Astrocyte (in vitro differentiated cells and primary cell): Measurements from ENCODE around the gene CIB1. TPM values are rescaled to one million over a fixed set of nuclear protein-coding genes. Genes with fewer than 3 reads are reported as not detected.
A peak's percentile ranks its signal among the peaks of the same experiment; 100 is the strongest.

Source experiments
- DNase-seq: peaks from one replicate; pipeline ENCODE4 v3.0.0-alpha.2; 2010; ENCODE audit warnings: low read depth
- FAIRE-seq: peaks from 2 replicates; lab custom pipeline; 2011; peaks lifted over from hg19 to GRCh38; lab: Jason Lieb, UNC
- H2AFZ ChIP-seq: 2 replicates; pipeline ENCODE4 v1.6.0; 2012; ENCODE audit warnings: low read depth, low read length, inconsistent platforms
- H3K27ac ChIP-seq: 2 replicates; pipeline ENCODE4 v1.5.1; 2011; ENCODE audit warnings: low read depth, low read length, inconsistent platforms
- H3K27me3 ChIP-seq: 2 replicates; pipeline ENCODE4 v1.6.0; 2011; ENCODE audit warnings: low read length, inconsistent platforms; ENCODE audit not compliant: insufficient read depth
- H3K36me3 ChIP-seq: 2 replicates; pipeline ENCODE4 v1.5.1; 2011; ENCODE audit warnings: low read length, inconsistent platforms; ENCODE audit not compliant: insufficient read depth
- H3K4me1 ChIP-seq: 2 replicates; pipeline ENCODE4 v1.5.1; 2011; ENCODE audit warnings: low read length, inconsistent platforms; ENCODE audit not compliant: insufficient read depth
- H3K4me2 ChIP-seq: 2 replicates; pipeline ENCODE4 v1.6.0; 2012; ENCODE audit warnings: low read length, inconsistent platforms
- H3K4me3 ChIP-seq: 2 replicates; pipeline ENCODE4 v1.5.1; 2011; ENCODE audit warnings: low read depth, mild to moderate bottlenecking, low read length, inconsistent platforms; ENCODE audit not compliant: insufficient read depth
- H3K79me2 ChIP-seq: 2 replicates; pipeline ENCODE4 v1.6.0; 2012; ENCODE audit warnings: mild to moderate bottlenecking, low read length, inconsistent platforms; ENCODE audit not compliant: insufficient read depth
- H3K9ac ChIP-seq: 2 replicates; pipeline ENCODE4 v1.6.0; 2012; ENCODE audit warnings: mild to moderate bottlenecking, low read length, inconsistent platforms
- H3K9me3 ChIP-seq: 2 replicates; pipeline ENCODE4 v1.5.1; 2012; ENCODE audit warnings: low read depth, mild to moderate bottlenecking, low read length, inconsistent platforms; ENCODE audit not compliant: insufficient read depth
- H4K20me1 ChIP-seq: 2 replicates; pipeline ENCODE4 v1.6.0; 2012; ENCODE audit warnings: low read length, inconsistent platforms; ENCODE audit not compliant: insufficient read depth
- H3K27ac Mint-ChIP-seq: one replicate; pipeline ENCODE4 v1.8.0; 2021; ENCODE audit warnings: mild to moderate bottlenecking, mixed read lengths; ENCODE audit not compliant: unreplicated experiment
- H3K27me3 Mint-ChIP-seq: one replicate; pipeline ENCODE4 v1.8.0; 2021; ENCODE audit warnings: low read depth, mixed read lengths; ENCODE audit not compliant: unreplicated experiment
- H3K36me3 Mint-ChIP-seq: one replicate; pipeline ENCODE4 v1.8.0; 2021; ENCODE audit warnings: low read depth, mixed read lengths; ENCODE audit not compliant: unreplicated experiment
- H3K4me1 Mint-ChIP-seq: one replicate; pipeline ENCODE4 v1.8.0; 2021; ENCODE audit warnings: low read depth, mixed read lengths; ENCODE audit not compliant: unreplicated experiment
- H3K4me3 Mint-ChIP-seq: one replicate; pipeline ENCODE4 v1.8.0; 2021; ENCODE audit warnings: mild to moderate bottlenecking, moderate library complexity, mixed read lengths; ENCODE audit not compliant: unreplicated experiment
- H3K9me3 Mint-ChIP-seq: one replicate; pipeline ENCODE4 v1.8.0; 2021; ENCODE audit warnings: mild to moderate bottlenecking, mixed read lengths; ENCODE audit not compliant: unreplicated experiment
- EZH2 ChIP-seq: IDR thresholded peaks from 2 replicates; pipeline ENCODE4 v1.6.1; 2012; ENCODE audit warnings: mild to moderate bottlenecking, low read length, inconsistent platforms; ENCODE audit not compliant: insufficient read depth
- total RNA-seq: library from RNA; stranded (reverse); gene quantifications from 2 replicates; pipeline ENCODE4 v1.2.1, GENCODE V29; 2021
- TF ChIP-seq, protein P1 (sequence below): IDR thresholded peaks from 2 replicates; pipeline ENCODE4 v1.5.1; 2011; ENCODE audit warnings: low read depth, mild to moderate bottlenecking, inconsistent platforms, low read length, moderate library complexity; ENCODE audit not compliant: insufficient read depth

CIB1 gene
- total RNA-seq, 1 donor from 2014 or later, result 49.6 TPM

DNA sequence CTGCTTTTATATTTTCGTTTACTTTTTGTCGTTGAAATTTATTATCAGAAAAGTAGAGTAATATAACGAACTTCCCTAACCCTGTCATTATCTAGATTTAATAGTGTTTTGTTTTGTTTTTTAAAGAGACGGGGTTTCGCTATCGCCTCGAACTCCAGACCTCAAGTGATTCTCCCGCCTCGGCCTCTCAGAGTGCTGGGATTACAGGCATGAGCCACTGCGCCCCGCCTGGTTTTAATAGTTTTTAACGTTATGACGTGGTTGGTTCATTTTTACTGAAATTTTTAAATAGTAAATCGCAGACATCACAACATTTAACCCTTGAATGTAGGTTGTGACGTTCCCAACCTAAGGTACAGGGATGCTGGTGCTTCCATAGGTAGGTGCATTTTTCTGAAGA, 32.7 kb upstream of the CIB1 start:
- Mint-ChIP-seq H3K27ac (peak overlapping the region; percentile 94), H3K36me3 (peaks cover 9% of the 10 kb centered on the region), H3K4me3 (peak overlapping the region; percentile 97), H3K27me3 (no peaks in the 10 kb centered on the region), H3K4me1 (peaks cover 16% of the 10 kb centered on the region), H3K9me3 (no peaks in the 10 kb centered on the region)
- DNase-seq (no peak), FAIRE-seq (no peak)
- peaks cover 18% of the 10 kb centered on the region for H3K36me3 ChIP-seq
- H3K27me3 ChIP-seq, result no peaks in the 10 kb centered on the region
- peak overlapping the region; percentile 95 for H2AFZ ChIP-seq
- TF ChIP-seq, protein P1, sequence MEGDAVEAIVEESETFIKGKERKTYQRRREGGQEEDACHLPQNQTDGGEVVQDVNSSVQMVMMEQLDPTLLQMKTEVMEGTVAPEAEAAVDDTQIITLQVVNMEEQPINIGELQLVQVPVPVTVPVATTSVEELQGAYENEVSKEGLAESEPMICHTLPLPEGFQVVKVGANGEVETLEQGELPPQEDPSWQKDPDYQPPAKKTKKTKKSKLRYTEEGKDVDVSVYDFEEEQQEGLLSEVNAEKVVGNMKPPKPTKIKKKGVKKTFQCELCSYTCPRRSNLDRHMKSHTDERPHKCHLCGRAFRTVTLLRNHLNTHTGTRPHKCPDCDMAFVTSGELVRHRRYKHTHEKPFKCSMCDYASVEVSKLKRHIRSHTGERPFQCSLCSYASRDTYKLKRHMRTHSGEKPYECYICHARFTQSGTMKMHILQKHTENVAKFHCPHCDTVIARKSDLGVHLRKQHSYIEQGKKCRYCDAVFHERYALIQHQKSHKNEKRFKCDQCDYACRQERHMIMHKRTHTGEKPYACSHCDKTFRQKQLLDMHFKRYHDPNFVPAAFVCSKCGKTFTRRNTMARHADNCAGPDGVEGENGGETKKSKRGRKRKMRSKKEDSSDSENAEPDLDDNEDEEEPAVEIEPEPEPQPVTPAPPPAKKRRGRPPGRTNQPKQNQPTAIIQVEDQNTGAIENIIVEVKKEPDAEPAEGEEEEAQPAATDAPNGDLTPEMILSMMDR, result no peak
- no peak for TF ChIP-seq EZH2
- H3K9me3 ChIP-seq, result no peaks in the 10 kb centered on the region
- H3K9ac ChIP-seq, result peak overlapping the region; percentile 87
- H4K20me1 ChIP-seq, result peaks cover 47% of the 10 kb centered on the region
- H3K4me1 ChIP-seq, result peaks cover 31% of the 10 kb centered on the region
- peak overlapping the region; percentile 88 for H3K4me2 ChIP-seq
- H3K27ac ChIP-seq, result peak overlapping the region; percentile 87
- H3K79me2 ChIP-seq, result peaks cover 63% of the 10 kb centered on the region
- peak overlapping the region; percentile 88 for H3K4me3 ChIP-seq

DNA sequence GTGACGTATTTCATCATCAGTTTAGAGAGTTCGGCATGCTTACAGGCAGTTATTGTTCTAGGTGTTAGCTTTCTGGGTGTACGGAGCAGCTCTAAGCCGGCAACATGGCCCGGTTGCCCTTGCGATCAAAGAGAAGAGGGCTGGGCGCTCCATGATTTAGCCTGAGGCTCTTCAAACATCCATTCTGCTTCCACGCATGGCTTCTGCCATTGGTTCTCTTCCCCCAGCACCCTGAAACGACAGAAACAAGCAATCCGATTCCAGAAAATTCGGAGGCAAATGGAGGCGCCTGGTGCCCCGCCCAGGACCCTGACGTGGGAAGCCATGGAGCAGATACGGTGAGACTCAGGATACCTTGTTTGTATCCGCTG, 32.3 kb upstream of the CIB1 start:
- Mint-ChIP-seq H3K4me1 (peaks cover 16% of the 10 kb centered on the region), H3K27me3 (no peaks in the 10 kb centered on the region), H3K27ac (peak overlapping the region; percentile 94), H3K4me3 (peak overlapping the region; percentile 97), H3K36me3 (peaks cover 6% of the 10 kb centered on the region), H3K9me3 (no peaks in the 10 kb centered on the region)
- H2AFZ ChIP-seq, result peak overlapping the region; percentile 95
- peaks cover 14% of the 10 kb centered on the region for H3K36me3 ChIP-seq
- TF ChIP-seq, protein P1, result no peak
- no peak for TF ChIP-seq EZH2
- DNase-seq (peak; percentile 29), FAIRE-seq (no peak)
- H3K27me3 ChIP-seq, result no peaks in the 10 kb centered on the region
- H3K9me3 ChIP-seq, result no peaks in the 10 kb centered on the region
- peak overlapping the region; percentile 88 for H3K4me3 ChIP-seq
- H3K79me2 ChIP-seq, result peaks cover 59% of the 10 kb centered on the region
- H3K4me1 ChIP-seq, result peaks cover 31% of the 10 kb centered on the region
- H3K9ac ChIP-seq, result peak overlapping the region; percentile 87
- peak overlapping the region; percentile 88 for H3K4me2 ChIP-seq
- H4K20me1 ChIP-seq, result peaks cover 42% of the 10 kb centered on the region
- peak overlapping the region; percentile 87 for H3K27ac ChIP-seq

DNA sequence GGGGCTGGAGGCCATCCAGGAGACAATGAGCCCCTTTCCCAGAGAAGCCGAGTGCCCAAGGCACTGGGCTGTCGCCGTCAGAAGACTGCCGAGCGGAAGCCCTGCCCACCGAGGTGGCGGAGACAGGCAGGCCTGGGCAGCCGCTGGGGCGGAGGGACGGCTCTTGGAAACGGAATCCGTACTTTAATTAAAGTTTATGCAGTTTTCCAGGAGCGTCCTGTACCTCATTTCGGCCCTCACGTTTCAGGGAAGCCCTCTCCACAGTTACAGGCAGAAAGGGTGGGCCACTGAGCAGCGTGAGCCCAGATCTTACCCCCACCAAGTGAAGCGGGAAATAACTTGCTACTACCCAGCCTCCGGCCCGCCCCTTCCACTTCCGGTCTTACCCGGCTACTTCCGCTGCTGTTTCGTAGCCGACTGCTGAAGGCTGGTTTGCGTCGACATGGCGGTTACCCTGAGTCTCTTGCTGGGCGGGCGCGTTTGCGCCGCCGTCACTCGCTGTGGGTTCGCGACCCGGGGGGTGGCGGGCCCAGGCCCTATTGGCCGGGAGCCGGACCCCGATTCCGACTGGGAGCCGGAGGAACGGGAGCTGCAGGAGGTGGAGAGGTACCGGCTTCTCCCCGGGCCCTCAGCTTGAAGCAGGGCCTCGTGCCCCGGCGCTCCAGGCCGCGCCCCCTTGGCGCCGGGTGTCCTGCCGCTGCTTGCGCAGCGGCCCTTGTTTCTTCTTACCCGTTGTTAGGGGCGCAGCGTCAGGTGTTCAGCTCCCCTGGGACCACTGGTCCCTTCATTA, 31.7 kb upstream of the CIB1 start, which contains the start of gene NGRN:
Gene NGRN (plus strand): TSS at position 402 of the 790 bp plus-strand sequence. CDS start 41 bp downstream, at position 443.
- DNase-seq (peak; percentile 85), FAIRE-seq (no peak)
- no peaks in the 10 kb centered on the region for H3K9me3 ChIP-seq
- Mint-ChIP-seq H3K9me3 (no peaks in the 10 kb centered on the region), H3K27ac (peak within 1 kb of the TSS; percentile 94), H3K36me3 (peaks cover 5% of the 10 kb centered on the region), H3K4me1 (peaks cover 16% of the 10 kb centered on the region), H3K27me3 (no peaks in the 10 kb centered on the region), H3K4me3 (peak within 1 kb of the TSS; percentile 97)
- H3K27me3 ChIP-seq, result no peaks in the 10 kb centered on the region
- no peak for TF ChIP-seq EZH2
- TF ChIP-seq, protein P1, result no peak
- peaks cover 8% of the 10 kb centered on the region for H3K36me3 ChIP-seq
- H3K9ac ChIP-seq, result peak within 1 kb of the TSS; percentile 87
- peak within 1 kb of the TSS; percentile 95 for H2AFZ ChIP-seq
- H3K4me1 ChIP-seq, result peaks cover 31% of the 10 kb centered on the region
- peak within 1 kb of the TSS; percentile 87 for H3K27ac ChIP-seq
- peaks cover 36% of the 10 kb centered on the region for H4K20me1 ChIP-seq
- H3K4me3 ChIP-seq, result peak within 1 kb of the TSS; percentile 88
- peaks cover 53% of the 10 kb centered on the region for H3K79me2 ChIP-seq
- peak within 1 kb of the TSS; percentile 88 for H3K4me2 ChIP-seq
